Measurements from ENCODE around the gene TRAF4. TPM values are rescaled to one million over a fixed set of nuclear protein-coding genes. Genes with fewer than 3 reads are reported as not detected.

The TRAF4 gene
- total RNA-seq, 2 donors from 2014 or later = 92.1 to 128 TPM

DNA sequence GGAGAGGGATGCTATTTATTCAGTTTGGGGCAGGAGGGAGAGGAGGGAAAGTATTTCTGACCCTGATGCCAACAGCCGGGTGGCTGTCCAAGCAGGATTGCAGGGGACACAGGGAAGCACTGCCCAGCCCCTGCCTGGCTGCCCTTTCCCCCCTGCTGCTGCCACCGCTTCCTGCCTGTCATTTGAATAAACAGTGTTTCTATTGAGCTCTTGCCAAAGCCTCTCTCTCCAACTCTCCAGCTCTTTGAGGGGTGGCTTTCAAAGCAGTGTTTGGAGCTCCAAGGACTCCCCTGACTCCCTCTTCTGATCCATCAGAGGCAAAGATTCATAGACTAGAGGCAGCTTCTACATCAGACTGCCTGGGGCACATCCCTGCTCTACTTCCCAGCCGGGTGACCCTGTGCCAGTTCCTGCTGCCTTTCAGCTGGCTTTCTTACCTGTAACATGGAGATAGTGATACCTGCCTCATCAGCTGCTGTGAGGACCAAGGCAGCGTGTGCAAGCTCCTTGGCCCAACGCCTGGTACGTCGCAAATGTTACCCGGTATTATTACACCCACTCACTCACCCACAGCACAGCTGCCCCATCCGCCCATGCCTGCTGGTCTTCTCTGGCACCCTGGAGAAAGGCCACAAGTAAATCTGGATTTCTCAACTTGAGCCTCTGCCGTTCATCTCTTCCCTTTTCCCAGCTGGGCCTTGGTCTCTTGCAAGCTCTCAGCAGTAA, 41.6 kb upstream of the TRAF4 start:
- no peak overlapping the region for H3K27ac ChIP-seq
- no peak overlapping the region for H3K4me3 ChIP-seq
- no peaks in the 10 kb centered on the region for H3K4me1 ChIP-seq
- no peaks in the 10 kb centered on the region for H3K27me3 ChIP-seq
- TF ChIP-seq, protein P1, sequence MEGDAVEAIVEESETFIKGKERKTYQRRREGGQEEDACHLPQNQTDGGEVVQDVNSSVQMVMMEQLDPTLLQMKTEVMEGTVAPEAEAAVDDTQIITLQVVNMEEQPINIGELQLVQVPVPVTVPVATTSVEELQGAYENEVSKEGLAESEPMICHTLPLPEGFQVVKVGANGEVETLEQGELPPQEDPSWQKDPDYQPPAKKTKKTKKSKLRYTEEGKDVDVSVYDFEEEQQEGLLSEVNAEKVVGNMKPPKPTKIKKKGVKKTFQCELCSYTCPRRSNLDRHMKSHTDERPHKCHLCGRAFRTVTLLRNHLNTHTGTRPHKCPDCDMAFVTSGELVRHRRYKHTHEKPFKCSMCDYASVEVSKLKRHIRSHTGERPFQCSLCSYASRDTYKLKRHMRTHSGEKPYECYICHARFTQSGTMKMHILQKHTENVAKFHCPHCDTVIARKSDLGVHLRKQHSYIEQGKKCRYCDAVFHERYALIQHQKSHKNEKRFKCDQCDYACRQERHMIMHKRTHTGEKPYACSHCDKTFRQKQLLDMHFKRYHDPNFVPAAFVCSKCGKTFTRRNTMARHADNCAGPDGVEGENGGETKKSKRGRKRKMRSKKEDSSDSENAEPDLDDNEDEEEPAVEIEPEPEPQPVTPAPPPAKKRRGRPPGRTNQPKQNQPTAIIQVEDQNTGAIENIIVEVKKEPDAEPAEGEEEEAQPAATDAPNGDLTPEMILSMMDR (IDR thresholded peaks at IDR 0.05) = no peak
- H3K36me3 ChIP-seq = peaks cover 30% of the 10 kb centered on the region
- DNase-seq = no peak
- intact Hi-C loops (cut with DNase I) = no loop called here
- no peak overlapping the region for H3K9ac ChIP-seq (ENCODE audit: low read depth in 2 of 2, low read length in 2 of 2)
- H3K9me3 ChIP-seq = no peaks in the 10 kb centered on the region

DNA sequence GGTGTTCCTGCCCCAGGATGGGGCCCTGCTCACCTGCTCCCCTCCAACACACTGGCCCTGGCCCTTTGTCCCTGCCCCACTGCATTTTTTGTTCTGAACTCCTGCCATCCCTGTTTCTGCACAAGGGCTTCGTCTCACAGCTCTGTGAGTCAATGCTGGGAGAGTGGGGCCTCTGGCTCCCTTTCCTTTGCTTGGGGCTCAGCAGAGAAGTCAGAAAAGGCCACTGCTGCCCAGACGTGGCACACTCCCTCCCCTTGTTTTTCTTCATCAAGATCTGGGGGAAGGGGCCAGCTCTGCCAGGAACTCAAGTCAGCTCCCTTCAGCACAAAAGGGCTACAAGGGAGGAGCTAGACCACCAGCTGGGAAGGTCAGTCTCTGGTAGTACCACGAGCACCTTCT, 41.1 kb upstream of the TRAF4 start:
- H3K27ac ChIP-seq = no peak overlapping the region
- H3K27me3 ChIP-seq = no peaks in the 10 kb centered on the region
- H3K36me3 ChIP-seq = peaks cover 25% of the 10 kb centered on the region
- H3K4me3 ChIP-seq = no peak overlapping the region
- intact Hi-C loops (cut with DNase I) = no loop called here
- H3K4me1 ChIP-seq = no peaks in the 10 kb centered on the region
- no peak for DNase-seq
- no peaks in the 10 kb centered on the region for H3K9me3 ChIP-seq
- H3K9ac ChIP-seq (ENCODE audit: low read depth in 2 of 2, low read length in 2 of 2) = no peak overlapping the region
- TF ChIP-seq, protein P1 (IDR thresholded peaks at IDR 0.05) = no peak

DNA sequence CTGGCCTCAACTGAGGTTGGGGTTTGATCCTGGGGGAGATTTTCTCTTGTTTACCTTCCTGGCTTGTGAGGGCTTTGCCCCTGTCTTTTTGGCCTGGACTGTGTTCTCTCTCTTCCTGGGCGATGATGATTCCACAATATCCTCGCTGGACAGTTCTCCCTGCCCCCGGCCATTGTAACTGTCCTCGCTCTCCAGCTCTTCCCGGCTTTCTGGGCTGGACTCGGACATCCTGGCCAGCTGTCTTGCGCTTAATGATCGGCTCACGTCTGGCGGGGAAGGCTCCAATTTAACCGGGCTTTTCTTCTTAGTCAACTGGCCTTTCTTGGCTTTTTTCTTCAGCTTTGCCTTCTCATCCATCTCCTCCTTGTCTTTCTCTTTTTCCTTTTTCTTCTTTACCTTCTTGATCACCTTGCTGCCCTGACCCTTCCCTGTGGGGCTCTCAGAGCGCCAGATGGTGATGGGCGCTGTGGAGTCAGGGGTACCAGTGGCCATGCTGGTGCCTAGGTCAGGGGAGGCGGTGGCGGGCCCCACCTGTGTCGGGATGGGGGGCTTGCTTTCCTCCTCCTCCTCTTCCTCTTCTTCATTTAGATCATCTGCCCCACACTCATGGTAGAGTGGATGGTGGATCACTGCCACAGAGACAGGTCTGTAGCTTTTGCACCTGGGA, 40.1 kb upstream of the TRAF4 start:
- no peaks in the 10 kb centered on the region for H3K4me1 ChIP-seq
- H3K27ac ChIP-seq = no peak overlapping the region
- H3K4me3 ChIP-seq = no peak overlapping the region
- H3K9ac ChIP-seq (ENCODE audit: low read depth in 2 of 2, low read length in 2 of 2) = no peak overlapping the region
- peaks cover 23% of the 10 kb centered on the region for H3K36me3 ChIP-seq
- TF ChIP-seq, protein P1 (IDR thresholded peaks at IDR 0.05) = no peak
- no peaks in the 10 kb centered on the region for H3K27me3 ChIP-seq
- DNase-seq = no peak
- intact Hi-C loops (cut with DNase I) = no loop called here
- H3K9me3 ChIP-seq = no peaks in the 10 kb centered on the region

DNA sequence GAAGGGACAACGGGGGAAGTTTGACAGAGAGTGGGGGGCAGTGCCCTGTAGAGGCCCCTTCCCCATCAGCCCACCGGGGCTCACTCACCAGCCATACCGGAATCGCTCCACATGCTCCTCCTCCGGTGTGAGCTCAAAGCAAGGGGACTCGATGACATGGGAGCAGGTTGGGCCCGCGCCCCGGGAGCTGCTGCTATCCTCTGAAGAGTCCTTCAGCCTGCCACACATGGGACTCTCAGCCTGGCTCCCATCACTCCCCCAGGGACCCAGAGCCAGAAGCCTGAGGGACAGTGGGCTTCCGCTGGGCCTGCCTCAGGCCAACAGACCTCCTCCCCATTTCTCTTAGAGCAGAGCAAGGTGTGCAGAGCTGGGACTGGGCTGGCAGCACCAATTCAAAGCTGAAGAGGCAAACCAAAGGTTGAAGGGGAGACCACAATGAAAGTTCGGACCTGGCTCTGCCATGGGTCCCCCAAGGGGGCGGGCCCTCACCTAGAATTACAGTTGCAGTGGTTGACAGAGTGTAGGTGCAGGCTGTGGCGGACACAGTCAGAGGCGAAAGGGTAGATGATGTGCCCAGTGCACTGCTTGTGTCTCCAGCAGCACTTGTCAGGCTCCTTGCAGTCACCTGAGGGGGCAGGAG, 39.5 kb upstream of the TRAF4 start:
- TF ChIP-seq, protein P1 (IDR thresholded peaks at IDR 0.05) = no peak
- no peaks in the 10 kb centered on the region for H3K9me3 ChIP-seq
- H3K4me3 ChIP-seq = no peak overlapping the region
- no peaks in the 10 kb centered on the region for H3K27me3 ChIP-seq
- peaks cover 21% of the 10 kb centered on the region for H3K36me3 ChIP-seq
- H3K9ac ChIP-seq (ENCODE audit: low read depth in 2 of 2, low read length in 2 of 2) = no peak overlapping the region
- no peak for DNase-seq
- no peaks in the 10 kb centered on the region for H3K4me1 ChIP-seq
- intact Hi-C loops (cut with DNase I) = no loop called here
- no peak overlapping the region for H3K27ac ChIP-seq

DNA sequence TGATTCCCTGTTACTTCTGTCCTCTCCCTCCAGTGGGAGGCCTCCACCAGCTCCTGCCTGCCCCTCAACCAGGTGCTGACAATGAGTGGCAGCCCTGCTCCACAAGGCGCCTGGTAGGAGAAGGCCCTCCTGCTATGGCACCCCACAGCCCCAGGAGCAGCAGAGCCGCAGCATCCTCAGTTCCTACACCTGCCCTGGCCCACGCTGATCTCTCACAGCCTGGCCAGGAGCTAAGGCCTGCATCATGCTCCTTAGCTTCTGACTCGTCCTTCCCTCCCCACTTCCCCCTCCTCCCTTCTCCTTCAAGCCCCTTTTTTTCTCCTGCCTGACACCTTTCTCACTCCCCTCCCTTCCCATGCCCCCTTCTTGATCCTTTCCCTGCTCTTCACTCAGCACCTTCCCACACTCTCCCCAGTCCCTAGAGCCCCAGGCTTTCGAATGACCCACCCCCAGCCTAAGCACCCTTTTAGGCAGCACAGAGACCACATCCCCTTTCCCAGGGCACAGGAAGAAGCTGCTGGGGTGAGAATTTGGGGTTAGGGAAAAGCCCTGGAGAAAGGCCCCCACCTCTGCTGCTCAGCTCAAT, 38.6 kb upstream of the TRAF4 start:
- H3K9ac ChIP-seq (ENCODE audit: low read depth in 2 of 2, low read length in 2 of 2) = no peak overlapping the region
- DNase-seq = no peak
- H3K9me3 ChIP-seq = no peaks in the 10 kb centered on the region
- no peak overlapping the region for H3K27ac ChIP-seq
- TF ChIP-seq, protein P1 (IDR thresholded peaks at IDR 0.05) = no peak
- H3K36me3 ChIP-seq = peaks cover 12% of the 10 kb centered on the region
- H3K27me3 ChIP-seq = no peaks in the 10 kb centered on the region
- intact Hi-C loops (cut with DNase I) = no loop called here
- H3K4me1 ChIP-seq = no peaks in the 10 kb centered on the region
- H3K4me3 ChIP-seq = no peak overlapping the region

Data from colonic mucosa (tissue), 4 donors.